HG03280 (cell line): Measurements from ENCODE around the gene RASD1.
"Not testable (repeated sequence)": the region's sequence is repeated elsewhere in the genome, so short reads cannot be mapped to it uniquely, and the experiment has no call there.

Experiments used
- ATAC-seq: cut with Tn5 transposase; IDR thresholded peaks from one replicate; pipeline ENCODE4 v1.9.1; 2021; ENCODE audit warnings: mild to moderate bottlenecking, moderate library complexity; ENCODE audit not compliant: unreplicated experiment

Gene RASD1

GRCh38 chr17:17499402-17500145 lies 3.4 kb upstream of the RASD1 start:
- no peak for ATAC-seq

GRCh38 chr17:17498606-17499301 lies 2.6 kb upstream of the RASD1 start:
- ATAC-seq, result no peak

GRCh38 chr17:17497845-17498520 lies 1.8 kb upstream of the RASD1 start:
- no peak for ATAC-seq

GRCh38 chr17:17497065-17497844 lies 1.1 kb upstream of the RASD1 start:
- ATAC-seq, result no peak

- ATAC-seq, result no peak
Observed at GRCh38 chr17:17495536-17496188, 533 bp downstream of the RASD1 start.

GRCh38 chr17:17494870-17495535 lies 1.2 kb downstream of the RASD1 start:
- no peak for ATAC-seq

- no peak for ATAC-seq
Observed at GRCh38 chr17:17494499-17494869, 1.7 kb downstream of the RASD1 start.

GRCh38 chr17:17493986-17494466 lies 2.2 kb downstream of the RASD1 start:
- no peak for ATAC-seq

GRCh38 chr17:17493249-17493985 lies 2.8 kb downstream of the RASD1 start:
- no peak for ATAC-seq

GRCh38 chr17:17492571-17492970 lies 3.6 kb downstream of the RASD1 start:
- no peak for ATAC-seq

GRCh38 chr17:17492085-17492484 lies 4.1 kb downstream of the RASD1 start:
- ATAC-seq, result no peak

- no peak for ATAC-seq
Observed at GRCh38 chr17:17491546-17491988, 4.6 kb downstream of the RASD1 start.

GRCh38 chr17:17491031-17491471 lies 5.1 kb downstream of the RASD1 start:
- ATAC-seq, result no peak

GRCh38 chr17:17487998-17488397 lies 8.2 kb downstream of the RASD1 start:
- ATAC-seq, result no peak

- not testable (repeated sequence) for ATAC-seq
Observed at GRCh38 chr17:17486416-17486815, 9.8 kb downstream of the RASD1 start.

GRCh38 chr17:17485420-17485819 lies 10.8 kb downstream of the RASD1 start:
- no peak for ATAC-seq

GRCh38 chr17:17484451-17484899 lies 11.7 kb downstream of the RASD1 start:
- ATAC-seq, result no peak

GRCh38 chr17:17481860-17482259 lies 14.3 kb downstream of the RASD1 start:
- ATAC-seq, result no peak

GRCh38 chr17:17480593-17481148 lies 15.5 kb downstream of the RASD1 start:
- no peak for ATAC-seq
